ENCODE data around the gene ZNF480. TPM values are rescaled to one million over a fixed set of nuclear protein-coding genes. Genes with fewer than 3 reads are reported as not detected.

ZNF480 gene
- total and polyA plus RNA-seq, 9 donors: 5.8 to 9.9 (median 9.0) TPM

Other genes with a start within 250 kb of the ZNF480 start
- gene ZNF432, start 248.3 kb upstream of the ZNF480 start, total RNA-seq: 11.0 TPM
- 10 to 100 TPM in 4 of 8 donors, 1 to 10 TPM in 4; 8.7 to 11.8 (median 10.1) TPM for gene ZNF432, start 248.3 kb upstream of the ZNF480 start, polyA plus RNA-seq (ENCODE audit: insufficient read depth in 1 of 8, insufficient read length in 8 of 8, low replicate concordance in 1 of 8)
- gene ZNF841, start 201.4 kb upstream of the ZNF480 start, total RNA-seq: 18.1 TPM
- 10 to 100 TPM in 3 of 8 donors, 1 to 10 TPM in 5; 7.9 to 14.4 (median 9.3) TPM for gene ZNF841, start 201.4 kb upstream of the ZNF480 start, polyA plus RNA-seq (ENCODE audit: insufficient read depth in 1 of 8, insufficient read length in 8 of 8, low replicate concordance in 1 of 8)
- 11.6 TPM for gene ZNF616, start 157.2 kb upstream of the ZNF480 start, total RNA-seq
- gene ZNF616, start 157.2 kb upstream of the ZNF480 start, polyA plus RNA-seq (ENCODE audit: insufficient read depth in 1 of 8, insufficient read length in 8 of 8, low replicate concordance in 1 of 8): 10 to 100 TPM in 1 of 8 donors, 1 to 10 TPM in 7; 5.6 to 10.4 (median 8.8) TPM
- 15.4 TPM for gene ZNF836, start 125.5 kb upstream of the ZNF480 start, total RNA-seq
- gene ZNF836, start 125.5 kb upstream of the ZNF480 start, polyA plus RNA-seq (ENCODE audit: insufficient read depth in 1 of 8, insufficient read length in 8 of 8, low replicate concordance in 1 of 8): 1 to 10 TPM; 6.5 to 9.3 (median 7.6) TPM
- gene PPP2R1A, start 107.1 kb upstream of the ZNF480 start, total RNA-seq: 136 TPM
- gene PPP2R1A, start 107.1 kb upstream of the ZNF480 start, polyA plus RNA-seq (ENCODE audit: insufficient read depth in 1 of 8, insufficient read length in 8 of 8, low replicate concordance in 1 of 8): 100 to 1,000 TPM; 278 to 349 (median 314) TPM
- 17.3 TPM for gene ZNF766, start 27.6 kb upstream of the ZNF480 start, total RNA-seq
- gene ZNF766, start 27.6 kb upstream of the ZNF480 start, polyA plus RNA-seq (ENCODE audit: insufficient read depth in 1 of 8, insufficient read length in 8 of 8, low replicate concordance in 1 of 8): 10 to 100 TPM in 5 of 8 donors, 1 to 10 TPM in 3; 6.5 to 13.6 (median 10.8) TPM
- 4.3 TPM for gene ZNF610, start 39.1 kb downstream of the ZNF480 start, total RNA-seq
- gene ZNF610, start 39.1 kb downstream of the ZNF480 start, polyA plus RNA-seq (ENCODE audit: insufficient read depth in 1 of 8, insufficient read length in 8 of 8, low replicate concordance in 1 of 8): 1 to 10 TPM; 2.9 to 5.3 (median 3.9) TPM
- gene ZNF880, start 72.8 kb downstream of the ZNF480 start, total RNA-seq: 25.4 TPM
- gene ZNF880, start 72.8 kb downstream of the ZNF480 start, polyA plus RNA-seq (ENCODE audit: insufficient read depth in 1 of 8, insufficient read length in 8 of 8, low replicate concordance in 1 of 8): 10 to 100 TPM; 11.0 to 16.7 (median 14.9) TPM
- gene ZNF528, start 100.7 kb downstream of the ZNF480 start, total RNA-seq: 30.0 TPM
- 10 to 100 TPM; 14.1 to 27.8 (median 17.3) TPM for gene ZNF528, start 100.7 kb downstream of the ZNF480 start, polyA plus RNA-seq (ENCODE audit: insufficient read depth in 1 of 8, insufficient read length in 8 of 8, low replicate concordance in 1 of 8)
- gene ZNF534, start 132.0 kb downstream of the ZNF480 start, total RNA-seq: 0.22 TPM
- gene ZNF534, start 132.0 kb downstream of the ZNF480 start, polyA plus RNA-seq (ENCODE audit: insufficient read depth in 1 of 8, insufficient read length in 8 of 8, low replicate concordance in 1 of 8): 1 to 10 TPM in 3 of 8 donors, under 1 TPM in 5; 0.50 to 1.2 (median 0.73) TPM
- gene ZNF578, start 156.4 kb downstream of the ZNF480 start, total RNA-seq: 5.9 TPM
- gene ZNF578, start 156.4 kb downstream of the ZNF480 start, polyA plus RNA-seq (ENCODE audit: insufficient read depth in 1 of 8, insufficient read length in 8 of 8, low replicate concordance in 1 of 8): 1 to 10 TPM; 1.3 to 4.1 (median 3.0) TPM
- 15.9 TPM for gene ZNF808, start 230.5 kb downstream of the ZNF480 start, total RNA-seq
- gene ZNF808, start 230.5 kb downstream of the ZNF480 start, polyA plus RNA-seq (ENCODE audit: insufficient read depth in 1 of 8, insufficient read length in 8 of 8, low replicate concordance in 1 of 8): 1 to 10 TPM; 3.6 to 7.6 (median 5.6) TPM

Data from muscle of leg (tissue), 9 donors.